PC-3 (cell line): ENCODE data around the gene TMUB2. TPM values are rescaled to one million over a fixed set of nuclear protein-coding genes. Genes with fewer than 3 reads are reported as not detected.
A peak's percentile ranks its signal among the peaks of the same experiment; 100 is the strongest.

Experiments used
- ATAC-seq: fragments of 200-7000 bp; cut with Tn5 transposase; 2 replicates; pipeline ENCODE4 v1.9.1; 2020; ENCODE audit warnings: mild to moderate bottlenecking, moderate library complexity
- BruUV-seq: library from RNA; stranded (reverse); fragments of 400-500 nt; replicated peaks from 2 replicates; lab custom pipeline; 2021; lab: Mats Ljungman, UMichigan
- CTCF ChIA-PET: fragments of 300-600 bp; sonication (Branson Sonifier 250); formaldehyde crosslinking; loops from one replicate; lab custom pipeline; 2022; ENCODE audit warnings: antibody characterized with exemption; lab: Charles Lee
- POLR2A ChIA-PET: fragments of 300-600 bp; sonication (Branson Sonifier 250); formaldehyde crosslinking; loops from one replicate; lab custom pipeline; 2022; ENCODE audit warnings: antibody characterized with exemption; ENCODE audit not compliant: unreplicated experiment; lab: Charles Lee
- DNase-seq: peaks from one replicate; pipeline ENCODE4 v3.0.0-alpha.2; 2015
- H2AFZ ChIP-seq: fragments of 300-600 bp; sonication (generic); 2 replicates; pipeline ENCODE4 v1.6.0; 2016; ENCODE audit warnings: antibody characterized with exemption, low read length
- H3F3A ChIP-seq: fragments of 300-600 bp; sonication (generic); one replicate; pipeline ENCODE4 v1.6.0; 2017; ENCODE audit warnings: antibody characterized with exemption, low read length, control low read depth, mild to moderate bottlenecking; ENCODE audit not compliant: unreplicated experiment
- H3K27ac ChIP-seq: fragments of 300-600 bp; sonication (generic); 2 replicates; pipeline ENCODE4 v1.5.1; 2016; ENCODE audit warnings: mild to moderate bottlenecking, low read length
- H3K27me3 ChIP-seq: fragments of 300-600 bp; sonication (generic); 2 replicates; pipeline ENCODE4 v1.6.1; 2016; ENCODE audit warnings: low read length, mixed read lengths
- H3K36me3 ChIP-seq: fragments of 300-600 bp; sonication (generic); 2 replicates; pipeline ENCODE4 v1.6.1; 2016; ENCODE audit warnings: low read depth, mixed run types, low read length, mixed read lengths
- H3K4me1 ChIP-seq: fragments of 300-600 bp; sonication (generic); 2 replicates; pipeline ENCODE4 v1.5.1; 2016; ENCODE audit warnings: low read length; ENCODE audit not compliant: insufficient read depth
- H3K4me2 ChIP-seq: fragments of 300-600 bp; sonication (generic); 2 replicates; pipeline ENCODE4 v1.6.0; 2016; ENCODE audit warnings: low read length
- H3K4me3 ChIP-seq: fragments of 300-600 bp; sonication (generic); 2 replicates; pipeline ENCODE4 v1.5.1; 2016; ENCODE audit warnings: mild to moderate bottlenecking, low read length, mixed read lengths
- H3K79me2 ChIP-seq: fragments of 300-600 bp; sonication (generic); 2 replicates; pipeline ENCODE4 v1.6.1; 2017; ENCODE audit warnings: low read length, mixed read lengths
- H3K9ac ChIP-seq: fragments of 300-600 bp; sonication (generic); 2 replicates; pipeline ENCODE4 v1.6.0; 2016; ENCODE audit warnings: mild to moderate bottlenecking, low read length
- H3K9me2 ChIP-seq: fragments of 300-600 bp; sonication (generic); replicated peaks from 2 replicates; pipeline ENCODE4 v1.6.1; 2016; ENCODE audit warnings: mixed run types, low read length, mixed read lengths
- H3K9me3 ChIP-seq: fragments of 300-600 bp; sonication (generic); 2 replicates; pipeline ENCODE4 v1.6.1; 2016; ENCODE audit warnings: low read length, mixed read lengths
- H4K20me1 ChIP-seq: fragments of 300-600 bp; sonication (generic); 2 replicates; pipeline ENCODE4 v1.6.1; 2016; ENCODE audit warnings: low read length, mixed read lengths
- CTCF ChIP-seq: fragments of 300-600 bp; sonication (generic); conservative IDR thresholded peaks from 2 replicates; pipeline ENCODE4 v1.5.1; 2017; ENCODE audit warnings: antibody characterized with exemption, low read depth, mild to moderate bottlenecking, low read length
- EZH2 ChIP-seq: fragments of 300-600 bp; sonication (generic); IDR thresholded peaks from one replicate; pipeline ENCODE4 v1.6.1; 2017; ENCODE audit warnings: antibody characterized with exemption, mild to moderate bottlenecking, low read length; ENCODE audit not compliant: unreplicated experiment
- EZH2phosphoT487 ChIP-seq: fragments of 300-600 bp; sonication (generic); IDR thresholded peaks from 2 replicates; pipeline ENCODE4 v1.6.1; 2018; ENCODE audit warnings: mild to moderate bottlenecking, antibody characterized with exemption, low read length, borderline replicate concordance
- intact Hi-C: fragments of 100-400 bp; cut with micrococcal nuclease; formaldehyde crosslinking; loops from 2 replicates; pipeline ENCODE4 v1.9.0; 2023
- total RNA-seq: library from RNA; depleted of rRNA; stranded (reverse); fragments of >200 nt; gene quantifications from 2 replicates; pipeline ENCODE4 v1.2.3, GENCODE V29; 2014

The TMUB2 gene
- total RNA-seq, 1 experiment from 2014 or later: 43.4 TPM

- peaks cover 4% of the 10 kb centered on the region for H3F3A ChIP-seq
- H3K27ac ChIP-seq: peak overlapping the region; percentile 79
- peaks cover 40% of the 10 kb centered on the region for H3K4me1 ChIP-seq
- no peaks in the 10 kb centered on the region for H3K9me2 ChIP-seq
- intact Hi-C loops: no loop called here
- H3K36me3 ChIP-seq: peaks cover 14% of the 10 kb centered on the region
- ChIA-PET POLR2A (interaction anchor here (0.6 kb wide), 1 partner anchor 145 kb away, joined by 3 read pairs; the partner anchor contains the start of gene GRN), CTCF (interaction anchor here (0.5 kb wide), 1 partner anchor 18 kb away, joined by 5 read pairs; no protein-coding TSS in a partner anchor)
- no TSS peak for BruUV-seq
- no peaks in the 10 kb centered on the region for H4K20me1 ChIP-seq
- H3K9me3 ChIP-seq: no peaks in the 10 kb centered on the region
- peak overlapping the region; percentile 88 for H2AFZ ChIP-seq
- ATAC-seq (peak; percentile 0), DNase-seq (no peak)
- no peaks in the 10 kb centered on the region for H3K27me3 ChIP-seq
- H3K9ac ChIP-seq: peak overlapping the region; percentile 95
- peak overlapping the region; percentile 89 for H3K4me3 ChIP-seq
- TF ChIP-seq EZH2: no peak
- TF ChIP-seq EZH2phosphoT487: no peak
- no peak for TF ChIP-seq CTCF
- peak overlapping the region; percentile 98 for H3K4me2 ChIP-seq
- peaks cover 36% of the 10 kb centered on the region for H3K79me2 ChIP-seq
Observed at GRCh38 chr17:44200478-44201155, 13.8 kb downstream of the TMUB2 start.

- H2AFZ ChIP-seq: no peak overlapping the region
- H3K9me3 ChIP-seq: no peaks in the 10 kb centered on the region
- CTCF ChIA-PET: interaction anchor here (1.3 kb wide), 1 partner anchor 143 kb away, joined by 3 read pairs; the partner anchor contains the start of gene GRN
- POLR2A ChIA-PET: no interaction called here
- no peaks in the 10 kb centered on the region for H4K20me1 ChIP-seq
- no TSS peak for BruUV-seq
- H3K79me2 ChIP-seq: peaks cover 24% of the 10 kb centered on the region
- H3K4me3 ChIP-seq: no peak overlapping the region
- peaks cover 4% of the 10 kb centered on the region for H3F3A ChIP-seq
- intact Hi-C loops: no loop called here
- no peaks in the 10 kb centered on the region for H3K9me2 ChIP-seq
- no peak for ATAC-seq
- no peaks in the 10 kb centered on the region for H3K27me3 ChIP-seq
- DNase-seq: no peak
- TF ChIP-seq EZH2phosphoT487: no peak
- TF ChIP-seq CTCF: no peak
- TF ChIP-seq EZH2: no peak
- H3K27ac ChIP-seq: no peak overlapping the region
- H3K4me2 ChIP-seq: no peak overlapping the region
- H3K4me1 ChIP-seq: peaks cover 35% of the 10 kb centered on the region
- no peak overlapping the region for H3K9ac ChIP-seq
- peaks cover 12% of the 10 kb centered on the region for H3K36me3 ChIP-seq
Observed at GRCh38 chr17:44202756-44203155, 16.0 kb downstream of the TMUB2 start.
